Fibroblast of lung (primary cell): ENCODE results near the gene PCDH9. TPM values are rescaled to one million over a fixed set of nuclear protein-coding genes. Genes with fewer than 3 reads are reported as not detected.

ENCODE experiments used
- DNase-seq, 2 donors: peaks; one replicate each; pipeline versions ENCODE4 v3.0.0 to v3.0.0-alpha.2; 2010; ENCODE audit warnings: low read depth in 2 of 2
- H2AFZ ChIP-seq: 2 replicates; pipeline ENCODE4 v1.5.1; 2012; ENCODE audit warnings: low read length, control low read depth, inconsistent platforms
- H3K27ac ChIP-seq: 2 replicates; pipeline ENCODE4 v1.5.1; 2011; ENCODE audit warnings: low read length, control low read depth; ENCODE audit not compliant: insufficient read depth
- H3K27me3 ChIP-seq: 2 replicates; pipeline ENCODE4 v1.5.1; 2011; ENCODE audit warnings: mild to moderate bottlenecking, low read length; ENCODE audit not compliant: control insufficient read depth, insufficient read depth
- H3K36me3 ChIP-seq: 2 replicates; pipeline ENCODE4 v1.5.1; 2011; ENCODE audit warnings: low read length; ENCODE audit not compliant: control insufficient read depth, insufficient read depth
- H3K4me1 ChIP-seq: 2 replicates; pipeline ENCODE4 v1.5.1; 2011; ENCODE audit warnings: low read length; ENCODE audit not compliant: control insufficient read depth, insufficient read depth; ENCODE audit errors: extremely low read depth
- H3K4me2 ChIP-seq: 2 replicates; pipeline ENCODE4 v1.5.1; 2011; ENCODE audit warnings: low read length, control low read depth; ENCODE audit not compliant: insufficient read depth; ENCODE audit errors: extremely low read depth
- H3K4me3 ChIP-seq, 4 experiments: fragments of 200-600 bp in 1 of 4; sonication (generic) in 1 of 4; replicated peaks in 1 of 4; 2 replicates each; pipeline ENCODE4 v1.5.1; 2011 to 2016; ENCODE audit warnings: low read length in 4 of 4, low read depth in 3 of 4, mild to moderate bottlenecking in 3 of 4, control low read depth in 2 of 4, inconsistent platforms in 1 of 4, mixed read lengths in 1 of 4; ENCODE audit not compliant: insufficient read depth in 1 of 4; ENCODE audit errors: control extremely low read depth in 1 of 4
- H3K79me2 ChIP-seq: 2 replicates; pipeline ENCODE4 v1.5.1; 2012; ENCODE audit warnings: mild to moderate bottlenecking, low read length, inconsistent platforms; ENCODE audit not compliant: control insufficient read depth, insufficient read depth
- H3K9ac ChIP-seq: 2 replicates; pipeline ENCODE4 v1.5.1; 2011; ENCODE audit warnings: mild to moderate bottlenecking, low read length, control low read depth; ENCODE audit not compliant: insufficient read depth
- H3K9me3 ChIP-seq: 2 replicates; pipeline ENCODE4 v1.5.1; 2012; ENCODE audit warnings: low read depth, low read length; ENCODE audit not compliant: control insufficient read depth, insufficient read depth
- H4K20me1 ChIP-seq: 2 replicates; pipeline ENCODE4 v1.5.1; 2011; ENCODE audit warnings: low read length; ENCODE audit not compliant: control insufficient read depth, insufficient read depth; ENCODE audit errors: extremely low read depth
- EZH2 ChIP-seq: IDR thresholded peaks from 2 replicates; pipeline ENCODE4 v1.5.1; 2012; ENCODE audit warnings: low read length, control low read depth, mild to moderate bottlenecking; ENCODE audit errors: missing control alignments
- polyA plus RNA-seq, 2 donors: library from polyadenylated mRNA; depleted of rRNA in 1 of 2; stranded (reverse) in 1 of 2; unstranded in 1 of 2; fragments of >200 nt; gene quantifications; 2 replicates each; pipeline ENCODE4 v1.2.1, GENCODE V29; 2011 to 2012; ENCODE audit warnings: missing spikeins in 1 of 2
- total RNA-seq: library from RNA; depleted of rRNA; stranded (reverse); fragments of >200 nt; gene quantifications from 2 replicates; pipeline ENCODE4 v1.2.1, GENCODE V29; 2014
- TF ChIP-seq, protein P1 (sequence below), 2 donors: IDR thresholded peaks in 1 of 2; conservative IDR thresholded peaks in 1 of 2; 1 replicate in 1 of 2; 2 replicates in 1 of 2; pipeline ENCODE4 v1.5.1; 2011 to 2012; ENCODE audit warnings: low read length in 2 of 2, control low read depth in 1 of 2, inconsistent platforms in 1 of 2, low read depth in 1 of 2, mild to moderate bottlenecking in 1 of 2

PCDH9 gene
- total and polyA plus RNA-seq, 2 donors (not counting 1 experiment from before 2014, with no cell fraction given): 0.50 to 0.67 TPM

DNA sequence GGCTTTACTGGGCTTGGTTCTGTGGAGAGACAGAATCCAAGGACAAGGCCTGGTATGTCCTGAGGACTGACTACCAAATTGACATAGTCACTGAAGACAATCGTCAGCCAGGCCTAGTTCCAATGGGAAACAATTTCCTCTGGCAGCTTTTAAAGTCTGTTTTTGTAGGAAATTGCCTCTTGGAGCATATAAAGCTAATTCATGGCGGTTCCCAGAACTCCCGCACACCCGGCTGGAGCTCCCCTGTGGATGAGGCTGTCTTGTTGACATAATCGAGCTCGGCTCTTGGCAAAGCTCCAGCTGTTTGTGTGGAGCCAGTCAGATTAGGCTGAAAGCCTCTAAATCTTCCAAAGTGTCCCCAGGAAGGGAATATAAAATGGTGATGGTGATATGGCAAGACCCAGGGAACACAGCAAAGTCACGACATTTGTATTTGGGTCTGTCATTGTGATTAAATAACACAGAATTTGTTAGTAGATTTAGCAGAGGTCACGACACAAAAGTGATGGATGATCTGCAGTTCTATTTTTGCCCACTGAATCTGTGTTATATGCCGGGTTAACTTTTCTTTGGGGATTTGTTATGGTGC lies 395.0 kb downstream of the PCDH9 start:
- no peak overlapping the region for H3K4me2 ChIP-seq
- H3K4me3 ChIP-seq: no peak overlapping the region
- no peak overlapping the region for H2AFZ ChIP-seq
- H3K9ac ChIP-seq: no peak overlapping the region
- H3K27ac ChIP-seq: no peak overlapping the region
- DNase-seq: peak; percentile 39 to 58
- no peaks in the 10 kb centered on the region for H3K36me3 ChIP-seq
- H3K79me2 ChIP-seq: no peaks in the 10 kb centered on the region
- no peaks in the 10 kb centered on the region for H3K4me1 ChIP-seq
- TF ChIP-seq, protein P1, sequence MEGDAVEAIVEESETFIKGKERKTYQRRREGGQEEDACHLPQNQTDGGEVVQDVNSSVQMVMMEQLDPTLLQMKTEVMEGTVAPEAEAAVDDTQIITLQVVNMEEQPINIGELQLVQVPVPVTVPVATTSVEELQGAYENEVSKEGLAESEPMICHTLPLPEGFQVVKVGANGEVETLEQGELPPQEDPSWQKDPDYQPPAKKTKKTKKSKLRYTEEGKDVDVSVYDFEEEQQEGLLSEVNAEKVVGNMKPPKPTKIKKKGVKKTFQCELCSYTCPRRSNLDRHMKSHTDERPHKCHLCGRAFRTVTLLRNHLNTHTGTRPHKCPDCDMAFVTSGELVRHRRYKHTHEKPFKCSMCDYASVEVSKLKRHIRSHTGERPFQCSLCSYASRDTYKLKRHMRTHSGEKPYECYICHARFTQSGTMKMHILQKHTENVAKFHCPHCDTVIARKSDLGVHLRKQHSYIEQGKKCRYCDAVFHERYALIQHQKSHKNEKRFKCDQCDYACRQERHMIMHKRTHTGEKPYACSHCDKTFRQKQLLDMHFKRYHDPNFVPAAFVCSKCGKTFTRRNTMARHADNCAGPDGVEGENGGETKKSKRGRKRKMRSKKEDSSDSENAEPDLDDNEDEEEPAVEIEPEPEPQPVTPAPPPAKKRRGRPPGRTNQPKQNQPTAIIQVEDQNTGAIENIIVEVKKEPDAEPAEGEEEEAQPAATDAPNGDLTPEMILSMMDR (conservative IDR thresholded peaks at IDR 0.05 in 1 of 2, IDR thresholded peaks at IDR 0.05 in 1 of 2; ENCODE audit: low read depth in 1 of 2, low read length in 2 of 2): no peak
- no peak for TF ChIP-seq EZH2
- no peaks in the 10 kb centered on the region for H4K20me1 ChIP-seq
- no peaks in the 10 kb centered on the region for H3K9me3 ChIP-seq
- no peaks in the 10 kb centered on the region for H3K27me3 ChIP-seq

DNA sequence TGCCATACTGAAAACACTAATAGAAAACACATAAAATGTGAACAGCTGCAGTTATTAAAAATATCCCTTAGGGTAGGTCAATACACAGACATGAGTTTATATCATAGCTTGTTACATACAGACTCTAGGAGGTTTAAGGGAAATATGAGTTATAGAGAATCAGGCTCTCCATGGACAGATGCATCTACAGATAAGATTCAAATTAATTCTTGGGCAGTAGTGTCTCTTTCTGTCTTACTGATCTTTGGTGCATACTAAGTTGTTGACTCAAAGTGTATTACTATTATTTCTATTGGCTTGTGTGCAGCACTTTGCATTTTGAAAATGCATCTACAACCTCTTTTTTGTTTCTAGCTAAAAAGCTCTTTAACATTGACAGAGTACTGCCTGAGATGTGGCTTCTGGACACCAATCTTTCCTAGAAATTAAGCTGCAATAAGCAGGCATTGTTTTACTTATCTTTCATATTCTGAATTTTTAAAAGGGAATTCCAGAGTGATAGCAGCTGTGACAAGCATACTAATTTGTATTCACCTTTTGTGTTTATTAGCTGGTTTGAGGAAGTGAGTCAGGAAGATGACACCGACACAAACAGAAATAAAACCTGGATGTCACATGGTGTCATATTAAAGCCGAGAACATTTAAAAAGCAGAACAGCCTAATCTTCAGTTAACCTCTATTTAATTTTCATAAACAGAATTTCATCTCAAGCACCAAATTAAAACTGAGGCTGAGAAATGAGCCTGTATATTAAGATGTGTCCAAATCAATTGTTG lies 399.0 kb downstream of the PCDH9 start:
- Histone ChIP-seq H3K79me2 (no peaks in the 10 kb centered on the region), H3K9ac (no peak overlapping the region), H3K4me3 (no peak overlapping the region), H2AFZ (no peak overlapping the region), H3K27me3 (no peaks in the 10 kb centered on the region), H3K4me1 (no peaks in the 10 kb centered on the region), H4K20me1 (no peaks in the 10 kb centered on the region), H3K36me3 (no peaks in the 10 kb centered on the region), H3K9me3 (no peaks in the 10 kb centered on the region), H3K4me2 (no peak overlapping the region), H3K27ac (no peak overlapping the region)
- no peak for TF ChIP-seq EZH2
- TF ChIP-seq, protein P1 (conservative IDR thresholded peaks at IDR 0.05 in 1 of 2, IDR thresholded peaks at IDR 0.05 in 1 of 2; ENCODE audit: low read depth in 1 of 2, low read length in 2 of 2): no peak
- DNase-seq: no peak

GRCh38 chr13:66829803-66830202 lies 400.3 kb downstream of the PCDH9 start:
- H3K27ac ChIP-seq: no peak overlapping the region
- DNase-seq: no peak
- H3K9ac ChIP-seq: no peak overlapping the region
- H4K20me1 ChIP-seq: no peaks in the 10 kb centered on the region
- H3K9me3 ChIP-seq: no peaks in the 10 kb centered on the region
- H3K36me3 ChIP-seq: no peaks in the 10 kb centered on the region
- H3K4me3 ChIP-seq: no peak overlapping the region
- no peaks in the 10 kb centered on the region for H3K4me1 ChIP-seq
- H2AFZ ChIP-seq: no peak overlapping the region
- no peak overlapping the region for H3K4me2 ChIP-seq
- TF ChIP-seq EZH2: no peak
- TF ChIP-seq, protein P1 (conservative IDR thresholded peaks at IDR 0.05 in 1 of 2, IDR thresholded peaks at IDR 0.05 in 1 of 2; ENCODE audit: low read depth in 1 of 2, low read length in 2 of 2): no peak
- no peaks in the 10 kb centered on the region for H3K79me2 ChIP-seq
- H3K27me3 ChIP-seq: no peaks in the 10 kb centered on the region
